Endothelial cell of umbilical vein (primary cell): ENCODE results near the gene RAB3IL1. TPM values are rescaled to one million over a fixed set of nuclear protein-coding genes. Genes with fewer than 3 reads are reported as not detected.
"Not testable (repeated sequence)": the region's sequence is repeated elsewhere in the genome, so short reads cannot be mapped to it uniquely, and the experiment has no call there.

Source experiments
- BruUV-seq: library from RNA; stranded (reverse); fragments of 400-500 nt; replicated peaks from 2 replicates; lab custom pipeline; 2021; lab: Mats Ljungman, UMichigan
- CTCF ChIA-PET: fragments of 300-600, 350-600 bp; sonication (Branson Sonifier 250); formaldehyde crosslinking; loops from one replicate; lab custom pipeline; 2021; ENCODE audit warnings: antibody characterized with exemption, inconsistent platforms; lab: Charles Lee
- POLR2A ChIA-PET: fragments of 300-600, 350-600 bp; sonication (Branson Sonifier 250); formaldehyde crosslinking; loops from one replicate; lab custom pipeline; 2021; ENCODE audit warnings: antibody characterized with exemption, inconsistent platforms; lab: Charles Lee
- DNase-seq: peaks from one replicate; pipeline ENCODE4 v3.0.0-alpha.2; 2011; ENCODE audit warnings: low read depth, low spot score
- FAIRE-seq: peaks from 2 replicates; lab custom pipeline; 2011; peaks lifted over from hg19 to GRCh38; lab: Jason Lieb, UNC
- H2AFZ ChIP-seq: 2 replicates; pipeline ENCODE4 v1.6.0; 2012; ENCODE audit warnings: low read depth, low read length, control low read depth, inconsistent platforms
- H3K27ac ChIP-seq: 2 replicates; pipeline ENCODE4 v1.5.1; 2011; ENCODE audit warnings: low read depth, mild to moderate bottlenecking, control low read depth, low read length, moderate library complexity; ENCODE audit not compliant: insufficient read depth
- H3K27me3 ChIP-seq, 2 experiments: 2 replicates each; pipeline versions ENCODE4 v1.6.0 to v1.6.1; 2011; ENCODE audit warnings: low read length in 2 of 2, mixed read lengths in 1 of 2; ENCODE audit not compliant: control insufficient read depth in 2 of 2, insufficient read depth in 2 of 2
- H3K36me3 ChIP-seq, 2 experiments: 2 replicates in 1 of 2; 3 replicates in 1 of 2; pipeline ENCODE4 v1.5.1; 2011; ENCODE audit warnings: low read length in 2 of 2, mild to moderate bottlenecking in 1 of 2, moderate library complexity in 1 of 2; ENCODE audit not compliant: control insufficient read depth in 2 of 2, insufficient read depth in 2 of 2; ENCODE audit errors: extremely low read depth in 1 of 2
- H3K4me1 ChIP-seq: 3 replicates; pipeline ENCODE4 v1.5.1; 2011; ENCODE audit warnings: mild to moderate bottlenecking, low read length; ENCODE audit not compliant: control insufficient read depth, insufficient read depth; ENCODE audit errors: extremely low read depth
- H3K4me2 ChIP-seq: 2 replicates; pipeline ENCODE4 v1.6.1; 2011; ENCODE audit warnings: low read length, control low read depth, mixed read lengths; ENCODE audit not compliant: insufficient read depth
- H3K4me3 ChIP-seq, 3 experiments: fragments of 200-600 bp in 1 of 3; sonication (generic), shearing (Covaris generic) in 1 of 3; replicated peaks in 1 of 3; 2 replicates each; pipeline ENCODE4 v1.5.1; 2011 to 2016; ENCODE audit warnings: control low read depth in 3 of 3, low read length in 3 of 3, mild to moderate bottlenecking in 2 of 3, inconsistent platforms in 1 of 3, low read depth in 1 of 3, moderate library complexity in 1 of 3; ENCODE audit not compliant: insufficient read depth in 1 of 3
- H3K79me2 ChIP-seq: 2 replicates; pipeline ENCODE4 v1.6.0; 2012; ENCODE audit warnings: low read length, inconsistent platforms; ENCODE audit not compliant: control insufficient read depth, insufficient read depth
- H3K9ac ChIP-seq: replicated peaks from 2 replicates; pipeline ENCODE3; 2011; ENCODE audit warnings: low read length, control low read depth; ENCODE audit not compliant: insufficient read depth; ENCODE audit errors: extremely low read depth
- H3K9me1 ChIP-seq: replicated peaks from 3 replicates; pipeline ENCODE4 v1.6.0; 2011; ENCODE audit warnings: mild to moderate bottlenecking, low read length; ENCODE audit not compliant: control insufficient read depth, insufficient read depth; ENCODE audit errors: extremely low read depth
- H3K9me3 ChIP-seq: replicated peaks from 2 replicates; pipeline ENCODE4 v1.5.1; 2012; ENCODE audit warnings: low read length, inconsistent platforms; ENCODE audit not compliant: control insufficient read depth, insufficient read depth
- H4K20me1 ChIP-seq: replicated peaks from 2 replicates; pipeline ENCODE3; 2011; ENCODE audit warnings: mild to moderate bottlenecking, low read length; ENCODE audit not compliant: control insufficient read depth, insufficient read depth; ENCODE audit errors: extremely low read depth
- GATA2 ChIP-seq: IDR thresholded peaks from 2 replicates; pipeline ENCODE4 v1.7.0; 2011; ENCODE audit warnings: low read depth, mild to moderate bottlenecking, moderate library complexity, mixed read lengths, low read length; ENCODE audit not compliant: insufficient read length, insufficient read depth
- POLR2A ChIP-seq: IDR thresholded peaks from 2 replicates; pipeline ENCODE4 v1.6.1; 2012; ENCODE audit warnings: low read depth, mild to moderate bottlenecking, control low read depth, low read length
- POLR2AphosphoS5 ChIP-seq: IDR thresholded peaks from 2 replicates; pipeline ENCODE4 v1.6.1; 2012; ENCODE audit warnings: low read depth, mild to moderate bottlenecking, control low read depth, low read length, moderate library complexity; ENCODE audit not compliant: insufficient read depth
- dilution Hi-C: fragments of 300-500 bp; cut with MboI; formaldehyde crosslinking; loops from one replicate; pipeline ENCODE4 v1.15.0; 2019; ENCODE audit warnings: low sequenced_read_pairs; ENCODE audit not compliant: extremely low pct_ligation_motif_present
- intact Hi-C: fragments of 100-400 bp; cut with micrococcal nuclease; formaldehyde crosslinking; loops from one replicate; pipeline ENCODE4 v1.10.0; 2022
- polyA plus RNA-seq, 4 experiments: library from polyadenylated mRNA; depleted of rRNA in 3 of 4; stranded (reverse) in 3 of 4; unstranded in 1 of 4; fragments of >200 nt; gene quantifications; 2 replicates each; pipeline versions ENCODE4 v1.2.1 to v1.2.3, GENCODE V29; 2011 to 2012; ENCODE audit warnings: missing spikeins in 1 of 4
- total RNA-seq: library from RNA; stranded (reverse); gene quantifications from 2 replicates; pipeline ENCODE4 v1.2.3, GENCODE V29; 2021

The RAB3IL1 gene
- total and polyA plus RNA-seq, 2 donors (not counting 3 experiments of a cell fraction or from before 2014, with no cell fraction given): 1.8 to 3.6 TPM

GRCh38 chr11:61966734-61967115 lies 49.4 kb upstream of the RAB3IL1 start:
- dilution Hi-C loops (no loop called here), intact Hi-C loops (loop anchor here (1.0 to 5.0 kb wide), 4 partner anchors 59 to 149 kb away; partner anchors contain the start of genes FADS1 and FADS3)
- Histone ChIP-seq H3K27ac (peak overlapping the region; percentile 56), H3K79me2 (peaks cover 39% of the 10 kb centered on the region), H3K4me1 (peaks cover 60% of the 10 kb centered on the region), H3K36me3 (peaks cover 15% of the 10 kb centered on the region in 2 experiments), H3K9me1 (no peaks in the 10 kb centered on the region), H3K9ac (peak overlapping the region; percentile 92), H3K4me2 (peak overlapping the region; percentile 94), H3K9me3 (no peaks in the 10 kb centered on the region), H3K4me3 (peak overlapping the region; percentile 98 to 99 (median 99)), H3K27me3 (no peaks in the 10 kb centered on the region), H4K20me1 (no peaks in the 10 kb centered on the region), H2AFZ (no peak overlapping the region)
- ChIA-PET POLR2A (interaction anchor here (0.8 to 3.0 kb wide), 4 partner anchors 12 to 141 kb away, joined by 3 to 19 read pairs (median 10); no protein-coding TSS in a partner anchor), CTCF (interaction anchor here (0.8 to 11.1 kb wide), 3 partner anchors 12 to 115 kb away, joined by 3 to 147 read pairs (median 5); no protein-coding TSS in a partner anchor)
- TF ChIP-seq POLR2A: no peak
- no peak for TF ChIP-seq POLR2AphosphoS5
- TF ChIP-seq GATA2: peak; percentile 29
- FAIRE-seq: no peak
- no peak for DNase-seq
- BruUV-seq: no TSS peak

GRCh38 chr11:61964666-61965271 lies 47.4 kb upstream of the RAB3IL1 start:
- H3K4me2 ChIP-seq: peak overlapping the region; percentile 94
- peaks cover 39% of the 10 kb centered on the region for H3K79me2 ChIP-seq
- intact Hi-C loops: loop anchor here (5.0 kb wide), 1 partner anchor 147 kb away; the partner anchor contains the start of gene FADS1
- FAIRE-seq, DNase-seq, H3K27ac ChIP-seq, H3K9me1 ChIP-seq, H2AFZ ChIP-seq, dilution Hi-C loops, H3K9me3 ChIP-seq, H3K27me3 ChIP-seq, H4K20me1 ChIP-seq, H3K9ac ChIP-seq: not testable (repeated sequence)
- H3K4me1 ChIP-seq: peaks cover 41% of the 10 kb centered on the region
- POLR2A ChIA-PET: interaction anchor here (1.0 to 2.0 kb wide), 3 partner anchors 8 to 11 kb away, joined by 3 to 4 read pairs (median 3); no protein-coding TSS in a partner anchor
- CTCF ChIA-PET: interaction anchor here (2.2 to 11.1 kb wide), 2 partner anchors 117 to 144 kb away, joined by 9 to 147 read pairs; no protein-coding TSS in a partner anchor
- peak overlapping the region in 2 of 3 experiments; percentile 98 to 99 for H3K4me3 ChIP-seq
- TSS peak; percentile 46 for BruUV-seq
- peaks cover 15% of the 10 kb centered on the region in 2 experiments for H3K36me3 ChIP-seq
